ENCODE measurements around the gene SARDH.
A peak's percentile ranks its signal among the peaks of the same experiment; 100 is the strongest.
"Not testable (repeated sequence)": the region's sequence is repeated elsewhere in the genome, so short reads cannot be mapped to it uniquely, and the experiment has no call there.

SARDH gene

DNA sequence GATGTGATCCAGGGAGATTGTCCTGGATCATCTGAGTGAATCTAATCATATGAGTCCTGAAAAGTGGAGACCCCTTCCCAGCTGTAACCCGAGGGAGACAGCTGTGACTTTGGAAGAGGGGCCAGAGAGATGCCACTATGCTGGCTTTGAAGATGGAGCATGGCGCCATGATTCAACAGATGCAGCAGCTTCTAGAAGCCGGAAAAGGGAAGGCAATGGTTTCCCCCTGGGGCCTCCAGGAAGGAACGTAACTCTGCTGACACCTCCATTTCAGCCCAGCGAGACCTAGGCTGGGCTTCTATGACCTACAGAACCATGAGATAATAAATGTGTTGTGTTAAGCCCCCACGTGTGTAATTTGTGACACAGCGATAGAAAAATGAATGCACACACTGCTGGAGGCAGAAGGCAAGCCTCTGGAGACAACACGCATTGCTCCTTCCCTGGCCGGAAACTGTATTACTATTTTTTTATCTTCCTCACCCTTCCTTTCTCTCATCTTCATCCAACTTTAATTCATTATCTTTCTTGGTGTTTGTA is 16.6 kb upstream of the SARDH start:
- DNase-seq = no peak

DNA sequence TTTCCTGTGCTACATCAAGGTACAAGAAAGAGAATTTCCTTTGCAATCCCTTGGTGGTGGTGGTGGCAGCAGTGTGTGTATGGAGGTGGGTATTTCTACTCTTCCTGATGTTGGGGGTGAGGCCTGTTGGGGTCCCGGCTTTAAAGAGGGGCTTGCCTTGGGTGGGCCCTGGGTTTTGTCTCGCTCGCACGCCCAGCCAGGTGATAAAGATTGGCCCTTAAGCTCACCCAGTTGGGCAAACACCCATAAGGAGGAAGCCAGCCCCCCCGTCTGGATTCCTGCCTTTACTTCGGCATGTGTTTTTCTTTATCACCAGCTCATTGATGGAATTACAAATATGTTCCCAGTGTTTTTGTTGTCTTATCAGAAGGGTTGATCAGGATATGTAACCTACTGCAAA is 16.0 kb upstream of the SARDH start:
- no peak for DNase-seq

DNA sequence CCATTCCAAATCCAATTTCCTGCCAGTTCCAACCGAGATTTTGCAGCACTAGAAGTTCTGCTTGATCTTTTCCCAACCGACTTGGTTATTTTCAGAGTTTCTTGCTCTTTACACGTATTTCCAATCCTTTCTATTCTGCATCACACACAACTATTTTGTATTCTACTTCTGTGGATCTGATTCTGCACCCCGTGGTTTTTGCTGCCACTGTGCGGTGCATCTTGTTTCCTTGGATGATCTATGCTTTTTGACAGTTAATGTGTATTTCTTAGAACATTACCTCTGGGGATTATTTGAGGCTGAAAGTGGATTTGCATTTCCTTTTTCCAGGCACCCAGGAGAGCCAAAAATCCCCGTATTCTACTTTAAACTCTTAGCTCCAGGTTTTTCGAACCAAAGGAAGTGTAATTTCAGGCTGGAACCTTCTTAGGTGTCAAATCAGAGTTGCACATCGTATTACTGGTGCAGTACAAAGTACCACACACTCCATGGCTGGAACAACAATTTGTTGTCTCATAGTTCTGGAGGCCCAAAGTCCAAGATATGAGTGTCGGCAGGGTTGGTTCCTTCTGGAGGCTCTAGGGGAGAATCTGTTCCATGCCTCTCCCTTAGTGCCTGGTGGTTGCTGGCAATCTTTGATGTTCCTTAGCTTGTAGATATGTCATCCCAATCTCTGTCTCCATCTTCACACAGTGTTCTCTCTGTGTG is 14.7 kb upstream of the SARDH start:
- DNase-seq = no peak

DNA sequence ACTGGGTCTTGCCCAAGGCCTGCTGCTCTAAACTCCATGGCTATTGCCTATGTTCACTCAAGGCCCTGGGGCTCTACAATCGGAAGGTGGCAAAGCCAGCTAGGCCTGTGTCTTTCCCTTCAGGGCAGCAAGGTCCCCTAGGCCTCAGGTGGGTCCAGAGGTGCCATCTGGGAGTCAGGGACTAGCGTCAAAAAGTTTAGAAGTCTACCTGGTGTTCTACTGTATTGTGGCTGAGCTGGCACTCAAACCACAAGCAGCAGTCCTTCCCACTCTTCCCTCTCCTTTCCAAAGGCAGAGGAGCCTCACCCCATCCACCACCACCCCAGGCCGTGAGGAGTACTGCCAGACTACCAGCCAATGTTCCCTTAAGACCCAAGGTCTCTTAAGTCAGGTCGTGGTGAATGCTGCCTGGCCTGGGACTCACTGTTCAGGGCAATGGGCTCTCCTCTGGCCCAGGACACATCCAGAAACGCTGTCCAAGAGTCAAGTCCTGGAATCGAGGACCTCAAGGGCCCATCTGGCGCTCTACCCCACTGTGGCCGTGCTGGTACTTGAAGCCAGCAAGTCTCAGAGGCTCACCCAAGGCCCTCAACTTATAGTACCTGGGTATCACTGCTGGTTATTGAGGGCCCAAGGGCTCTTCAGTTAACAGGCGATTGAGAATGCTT is 13.0 kb upstream of the SARDH start:
- no peak for DNase-seq

DNA sequence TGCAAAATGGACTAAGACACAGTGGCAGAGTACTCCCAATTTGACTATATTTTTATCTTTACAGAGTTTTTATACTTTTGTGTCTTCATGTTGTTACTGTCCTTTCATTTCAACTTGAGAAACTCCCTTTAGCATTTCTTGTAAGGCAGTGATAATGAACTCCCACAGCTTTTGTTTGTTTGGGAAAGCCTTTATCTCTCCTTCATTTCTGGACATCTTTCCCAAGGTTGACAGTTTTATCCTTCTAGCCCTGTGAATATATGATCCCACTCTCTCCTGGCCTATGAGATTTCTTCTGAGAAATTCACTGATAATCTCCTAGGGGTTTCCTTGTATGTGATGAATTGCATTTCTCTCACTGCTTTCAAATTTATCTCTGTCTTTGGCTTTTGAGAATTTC is 9.2 kb upstream of the SARDH start:
- DNase-seq = no peak

DNA sequence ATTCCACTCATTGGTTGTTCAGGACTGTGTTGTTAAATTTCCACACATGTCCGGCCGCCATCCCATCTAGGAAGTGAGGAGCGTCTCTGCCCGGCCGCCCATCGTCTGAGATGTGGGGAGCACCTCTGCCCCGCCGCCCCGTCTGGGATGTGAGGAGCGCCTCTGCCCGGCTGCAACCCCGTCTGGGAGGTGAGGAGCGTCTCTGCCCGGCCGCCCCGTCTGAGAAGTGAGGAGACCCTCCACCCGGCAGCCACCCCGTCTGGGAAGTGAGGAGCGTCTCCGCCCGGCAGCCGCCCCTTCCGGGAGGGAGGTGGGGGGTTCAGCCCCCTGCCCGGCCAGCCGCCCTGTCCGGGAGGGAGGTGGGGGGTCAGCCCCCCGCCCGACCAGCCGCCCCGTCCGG is 6.4 kb upstream of the SARDH start:
- DNase-seq = not testable (repeated sequence)

DNA sequence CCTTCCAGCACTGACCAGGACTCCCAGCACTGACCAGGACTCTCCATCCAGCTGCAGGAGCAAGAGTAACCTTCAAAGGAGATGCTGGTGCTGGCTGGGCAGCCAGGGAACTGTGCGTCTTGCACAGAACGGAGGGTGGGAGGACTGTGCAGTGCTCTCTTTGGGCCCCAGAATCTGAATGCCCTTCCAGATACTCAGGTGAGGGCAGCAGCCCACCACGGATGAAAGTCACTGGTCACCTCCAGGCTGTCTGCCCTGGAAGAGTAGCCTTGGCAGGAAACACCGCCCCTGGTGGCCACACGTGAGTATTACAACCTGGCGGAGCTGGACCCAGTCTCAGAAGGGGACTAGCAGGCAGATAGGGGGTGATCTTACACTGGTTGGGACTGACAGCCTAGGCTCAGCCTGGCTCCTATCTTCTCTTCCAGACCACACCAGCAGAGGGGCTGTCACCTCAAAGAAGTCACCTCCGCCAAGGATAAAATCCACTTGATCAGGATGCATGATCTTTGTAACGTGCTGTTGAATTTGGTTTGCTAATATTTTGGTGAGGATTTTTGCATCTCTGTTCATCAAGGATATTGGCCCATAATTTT is 4.8 kb upstream of the SARDH start:
- peak; percentile 4 for DNase-seq

DNA sequence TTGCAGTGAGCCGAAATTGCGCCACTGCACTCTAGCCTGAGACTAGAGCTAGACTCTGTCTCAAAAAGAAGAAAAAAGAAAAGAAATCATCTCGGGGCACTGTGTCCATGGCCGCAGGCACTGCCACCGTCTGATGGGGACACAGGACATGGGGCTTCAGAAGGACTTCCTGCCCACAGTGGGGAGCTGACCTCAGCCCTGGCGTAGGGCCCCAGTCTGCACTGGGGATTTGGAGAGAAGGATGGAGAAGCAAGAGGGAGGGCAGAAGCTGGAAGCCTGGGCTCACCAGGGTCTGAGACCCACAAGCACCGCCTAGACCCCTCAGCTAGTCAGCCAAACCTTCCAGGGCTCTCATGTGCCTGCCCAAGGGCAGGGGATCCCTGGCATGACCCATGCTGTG is 4.1 kb upstream of the SARDH start:
- no peak for DNase-seq

DNA sequence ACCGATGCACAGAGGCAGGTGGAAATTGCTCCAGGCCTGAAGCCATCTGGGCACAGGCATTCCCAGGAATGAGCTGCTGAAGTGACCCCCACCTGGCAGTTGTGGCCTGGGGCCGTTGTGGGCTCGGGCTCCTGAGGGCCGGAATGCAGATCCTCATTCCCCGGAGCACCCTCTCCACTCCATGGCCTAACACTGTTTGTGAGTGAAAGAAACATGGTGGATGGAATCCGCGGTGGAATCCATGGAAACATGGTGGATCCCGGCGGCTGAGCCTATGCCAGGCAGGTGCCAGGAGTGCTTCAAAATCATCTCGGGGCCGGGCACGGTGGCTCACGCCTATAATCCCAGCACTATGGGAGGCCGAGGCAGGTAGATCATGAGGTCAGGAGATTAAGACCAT is 3.6 kb upstream of the SARDH start:
- DNase-seq = no peak

DNA sequence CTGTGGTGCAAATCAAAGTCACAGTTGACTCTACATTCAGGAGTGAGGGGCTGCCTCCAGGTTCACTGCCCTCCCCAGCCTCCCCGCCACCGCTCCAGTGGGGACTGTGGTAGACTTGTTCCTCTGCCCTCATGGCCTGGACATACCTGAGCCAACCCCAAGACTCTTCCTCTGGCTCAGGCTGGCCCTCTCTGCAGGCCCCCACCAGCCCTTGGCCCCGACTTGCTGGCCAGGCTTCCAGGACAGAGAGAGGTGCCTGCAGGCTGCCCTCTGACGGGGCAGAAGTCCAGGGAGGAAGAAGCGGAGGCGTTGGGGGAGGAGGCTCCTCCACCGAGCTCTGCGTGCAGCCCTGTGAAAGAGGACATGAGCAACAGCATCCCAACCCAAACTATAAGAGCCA is 2.8 kb upstream of the SARDH start:
- DNase-seq = no peak

DNA sequence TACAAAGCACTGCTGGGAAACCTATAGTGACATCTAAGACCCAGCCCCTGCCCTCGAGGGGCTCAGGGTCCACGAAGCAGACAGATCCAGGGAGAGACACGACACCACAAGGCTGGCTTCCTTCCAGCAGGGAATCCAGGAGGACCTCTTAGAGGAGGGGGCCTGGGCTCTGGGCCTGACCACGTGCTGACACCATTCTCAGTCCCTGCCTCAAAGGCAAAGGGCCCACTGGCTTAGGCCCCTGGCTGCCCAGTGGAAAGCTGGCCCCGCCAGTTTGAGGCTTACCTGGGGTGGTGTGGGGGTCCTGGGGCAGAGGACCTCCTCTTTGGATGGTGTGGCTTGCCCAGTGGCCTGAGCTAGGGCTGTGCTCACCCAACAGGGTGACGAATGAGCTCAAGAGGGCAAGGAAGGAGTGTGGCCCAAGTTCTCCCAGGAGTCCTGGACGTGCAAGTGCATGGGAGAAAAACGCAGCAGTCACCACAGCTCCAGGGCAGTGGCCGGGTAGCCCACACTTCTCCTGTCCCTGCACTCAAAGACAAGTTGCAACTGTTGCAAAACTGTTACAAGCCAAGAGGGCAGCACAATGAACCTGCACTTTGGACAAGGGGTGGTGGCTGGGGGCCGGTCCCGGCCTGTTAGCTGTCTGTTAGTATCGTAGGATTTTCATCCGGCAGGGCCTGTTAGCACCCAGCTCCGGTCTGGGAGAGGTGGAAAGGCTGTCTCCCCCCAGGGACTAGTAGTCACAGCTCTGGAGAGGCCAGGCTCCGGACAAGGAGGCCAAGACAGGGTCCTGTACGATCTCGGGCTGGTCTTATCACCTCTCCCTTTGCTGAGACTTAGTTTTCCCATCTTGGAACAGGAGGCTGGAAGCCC is 1.5 kb upstream of the SARDH start:
- no peak for DNase-seq

DNA sequence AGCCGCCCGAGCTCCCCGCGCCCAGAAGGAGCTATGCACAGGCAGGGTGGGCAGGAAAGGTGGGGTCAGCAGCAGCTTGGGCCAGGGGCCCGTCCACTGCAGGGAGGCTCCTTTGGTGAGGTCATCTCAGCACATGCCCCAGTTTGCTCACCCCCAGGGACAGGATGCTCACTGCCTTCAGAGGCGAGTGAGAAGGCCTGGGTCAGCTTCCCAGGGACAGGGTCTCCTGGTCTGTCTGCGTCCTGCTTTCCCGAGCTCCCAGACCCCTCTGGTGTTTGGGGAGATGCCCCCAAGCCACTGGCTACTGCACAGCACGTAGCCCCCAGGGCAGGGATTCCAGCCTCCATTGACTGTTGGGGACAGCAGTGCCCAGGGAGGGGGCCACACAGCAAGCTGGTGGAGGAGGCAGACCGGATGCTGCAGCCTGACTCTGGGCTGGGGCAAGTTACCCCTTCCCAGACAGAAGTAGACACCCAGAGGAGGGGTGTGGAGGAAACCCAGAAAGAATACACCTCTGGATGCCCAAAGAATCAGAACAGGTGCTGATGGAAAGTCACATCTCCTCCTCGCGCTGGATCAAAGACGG is 581 bp upstream of the SARDH start:
- no peak for DNase-seq

DNA sequence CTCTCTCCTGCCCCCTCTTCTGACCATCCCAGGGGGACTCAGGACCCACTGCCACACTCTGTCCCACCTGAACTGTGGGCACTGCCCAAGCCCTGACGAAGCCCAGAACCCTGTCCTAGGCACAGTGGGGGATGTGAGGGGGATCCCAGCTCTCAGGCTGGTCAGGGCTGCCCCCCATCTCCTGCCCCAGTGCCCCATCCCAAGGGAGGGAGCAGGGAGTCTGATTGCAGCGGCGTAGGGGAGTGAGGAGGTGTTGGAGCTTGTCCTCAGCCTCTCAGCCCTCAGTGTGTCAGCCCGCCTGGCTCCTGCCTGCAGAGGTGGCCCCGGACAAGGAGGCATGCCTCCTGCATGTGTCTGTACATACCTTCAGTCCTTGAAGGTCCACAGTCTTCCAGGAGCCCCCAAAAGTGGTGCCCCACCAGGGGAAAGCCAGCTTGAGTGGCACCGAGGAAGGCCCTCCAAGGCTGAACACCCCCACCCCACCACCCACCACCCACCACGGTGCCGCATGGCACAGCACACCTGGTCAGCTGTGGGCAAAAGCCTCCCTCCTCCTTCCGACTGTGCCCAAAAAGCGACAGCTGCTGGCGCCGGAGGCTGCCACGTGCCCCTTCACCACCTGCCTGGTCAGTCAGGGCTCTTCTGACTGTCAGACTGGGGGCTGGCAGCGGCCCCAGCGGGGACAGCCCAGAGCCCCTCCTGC is 930 bp downstream of the SARDH start:
- no peak for DNase-seq

DNA sequence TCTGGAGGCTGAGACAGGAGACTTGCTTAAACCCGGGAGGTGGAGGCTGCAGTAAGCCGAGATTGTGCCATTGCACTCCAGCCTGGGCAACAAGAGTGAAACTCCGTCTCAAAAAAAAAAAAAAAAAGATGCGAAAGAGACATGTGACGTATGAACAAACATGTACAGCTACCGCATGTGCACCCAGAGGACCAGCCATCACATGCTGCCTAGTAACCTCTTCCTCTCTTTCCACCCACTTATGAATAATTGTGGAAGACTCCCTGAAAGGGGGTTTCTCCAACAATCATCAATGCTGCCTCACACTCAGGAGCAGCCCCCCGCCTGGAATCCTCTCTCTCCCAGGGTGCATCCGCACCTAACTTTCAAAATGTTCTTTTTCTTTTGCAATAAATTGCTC is 2.2 kb downstream of the SARDH start:
- no peak for DNase-seq

DNA sequence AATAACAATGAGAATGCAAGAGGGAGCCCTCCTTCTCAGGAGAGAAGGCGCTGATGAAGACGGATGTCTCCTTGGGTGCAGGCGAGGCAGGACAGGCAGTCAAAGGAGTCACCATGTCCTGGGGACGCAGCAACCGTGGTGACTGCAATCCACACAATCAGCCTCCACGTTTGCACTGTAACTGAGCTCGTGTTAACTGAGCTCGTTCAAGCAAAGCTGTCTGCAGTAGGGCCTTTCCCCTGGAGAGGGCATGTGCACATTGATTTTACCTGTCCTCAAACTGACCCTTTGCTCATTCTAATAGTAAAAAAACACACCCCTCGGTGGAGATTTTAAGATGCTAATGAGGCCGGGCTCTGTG is 2.8 kb downstream of the SARDH start:
- no peak for DNase-seq

DNA sequence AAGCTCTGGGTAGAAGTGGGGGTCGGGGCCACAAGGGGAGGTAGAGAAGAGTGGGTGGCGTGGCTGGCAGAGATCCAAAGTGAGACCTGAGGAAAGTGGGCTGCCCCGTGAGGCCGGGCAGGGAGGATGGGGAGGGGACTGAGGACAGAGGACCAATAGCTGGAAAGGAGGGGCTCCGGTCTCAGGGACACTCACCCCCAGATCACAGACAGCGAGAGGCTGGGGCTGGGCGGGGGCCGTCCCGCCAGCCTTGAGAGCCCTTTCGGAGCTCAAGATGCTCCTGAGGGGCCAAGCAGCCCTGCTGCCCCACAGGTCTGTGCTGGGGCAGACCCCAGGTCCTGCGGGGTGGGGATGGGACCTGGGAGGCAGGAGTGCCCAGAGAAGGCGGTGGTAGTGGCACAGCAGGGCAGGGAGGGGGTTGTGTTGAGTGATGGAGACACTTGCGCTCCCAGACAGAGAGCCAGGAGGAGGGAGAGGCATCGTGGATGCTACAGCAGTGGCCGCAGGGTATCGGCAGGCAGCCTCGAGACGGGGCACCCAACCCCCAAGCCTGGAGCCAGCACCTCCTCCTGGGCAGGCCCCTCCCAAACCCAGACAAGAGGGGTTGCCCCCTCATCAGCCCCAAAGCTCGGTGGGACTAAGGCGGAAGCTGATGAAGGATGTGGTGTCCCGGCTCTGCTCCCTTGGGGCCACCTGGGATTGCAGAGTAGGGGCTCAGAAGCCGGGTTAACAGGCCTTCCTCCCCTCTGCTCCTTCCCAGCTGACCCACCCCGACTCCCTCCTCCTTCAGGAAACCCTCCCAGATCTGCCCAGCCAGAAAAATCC is 3.4 kb downstream of the SARDH start:
- no peak for DNase-seq

DNA sequence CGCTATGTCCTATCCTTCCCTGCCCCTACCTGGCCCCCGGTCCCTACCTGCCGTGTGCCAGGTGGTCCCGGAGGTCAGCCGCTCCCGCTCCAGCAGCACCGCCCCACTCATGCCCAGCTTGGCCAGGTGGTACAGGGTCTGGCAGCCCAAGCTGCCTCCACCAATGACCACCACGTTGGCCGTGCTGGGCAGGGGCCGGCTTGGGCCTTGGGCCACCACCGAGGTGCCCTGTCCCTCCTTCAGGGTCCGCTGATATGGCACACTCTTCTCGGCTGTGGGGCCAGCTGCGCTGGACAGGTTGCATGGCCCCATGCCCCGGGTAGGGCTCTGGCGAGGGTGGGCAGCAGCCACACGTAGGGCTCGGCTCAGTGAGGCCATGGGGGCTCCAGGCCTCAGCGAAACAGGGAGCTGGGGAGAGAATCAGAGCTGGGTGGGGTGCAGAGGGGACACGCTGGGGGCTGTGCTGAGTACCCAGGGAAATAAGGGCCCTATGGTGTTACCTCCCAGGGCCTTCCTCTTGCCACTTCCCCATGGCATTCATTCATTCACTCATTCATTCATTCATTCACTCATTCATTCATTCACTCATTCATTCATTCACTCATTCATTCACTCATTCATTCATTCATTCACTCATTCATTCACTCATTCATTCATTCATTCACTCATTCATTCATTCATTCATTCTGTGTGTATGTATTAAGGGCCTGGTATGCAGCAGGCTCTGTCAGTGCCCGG is 4.2 kb downstream of the SARDH start:
- DNase-seq = no peak

DNA sequence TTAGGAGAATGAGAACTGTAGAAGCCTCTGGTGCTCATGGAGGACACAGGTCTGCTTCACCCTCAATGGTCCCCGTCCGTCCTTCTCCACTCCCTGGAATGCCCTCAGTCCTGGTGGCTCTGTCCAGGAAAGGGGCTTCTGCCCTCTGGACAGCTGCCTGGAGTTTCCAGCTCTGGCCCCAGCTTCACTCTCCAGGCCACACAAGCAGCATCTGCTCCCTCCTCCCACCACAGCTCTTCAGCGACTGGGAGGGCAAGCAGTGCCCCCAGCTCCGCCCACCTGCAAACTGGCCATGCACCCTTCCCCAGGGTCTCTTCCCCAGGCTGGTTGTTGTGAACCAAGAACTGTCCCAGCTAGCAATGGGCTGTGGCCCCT is 4.7 kb downstream of the SARDH start:
- DNase-seq = no peak

DNA sequence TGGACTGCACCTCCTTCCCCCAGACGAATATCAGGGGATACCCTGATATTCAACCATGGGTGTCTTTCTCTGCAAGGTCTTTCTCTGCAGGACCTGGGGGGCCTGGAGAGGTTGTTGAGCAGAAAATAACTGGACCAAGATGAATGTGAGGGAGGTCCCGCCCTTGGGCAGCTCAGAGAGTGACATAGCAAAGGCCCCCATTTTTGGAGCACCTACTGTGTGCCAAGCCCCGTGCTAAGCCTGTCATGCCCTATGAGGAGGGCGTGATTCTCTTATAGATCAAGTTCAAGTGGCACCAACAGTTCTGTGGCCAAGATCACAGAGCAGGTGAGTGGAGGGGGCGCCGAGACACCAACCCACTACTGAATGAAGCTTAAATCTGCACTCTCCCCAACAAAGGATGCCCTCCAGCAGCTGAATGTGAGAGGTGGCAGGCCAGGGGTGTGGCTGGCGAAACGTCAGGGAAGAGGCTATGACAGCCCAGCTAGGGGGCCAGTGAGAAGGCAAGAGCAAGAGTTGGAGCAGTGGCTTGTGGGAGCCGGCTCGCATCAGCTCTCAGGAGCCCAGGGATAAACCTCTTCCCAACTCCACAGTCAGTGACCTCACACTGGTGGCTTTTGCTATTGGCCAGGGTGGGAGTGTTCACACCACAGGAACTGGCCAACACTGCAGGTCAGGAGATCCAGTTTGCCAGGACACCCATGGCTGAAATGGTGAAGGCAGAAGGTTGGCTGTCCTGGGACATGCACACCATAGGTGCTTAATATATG is 5.3 kb downstream of the SARDH start:
- DNase-seq = no peak

Data from NCI-H2227 treated with DMSO at 0.1 percent for 48 hours (cell line).